Nephron progenitor cell (in vitro differentiated cells): ENCODE measurements around the gene EPHA8.

Experiments
- DNase-seq: peaks from one replicate; pipeline ENCODE4 v3.0.0; 2021
- H3K27ac Mint-ChIP-seq: 2 replicates; pipeline ENCODE4 v1.8.0; 2021; ENCODE audit warnings: mild to moderate bottlenecking, moderate library complexity, mixed read lengths
- H3K27me3 Mint-ChIP-seq: 2 replicates; pipeline ENCODE4 v1.8.0; 2021; ENCODE audit warnings: mild to moderate bottlenecking, low read depth, mixed read lengths; ENCODE audit not compliant: poor library complexity
- H3K36me3 Mint-ChIP-seq: 2 replicates; pipeline ENCODE4 v1.8.0; 2021; ENCODE audit warnings: low read depth, mixed read lengths
- H3K4me1 Mint-ChIP-seq: 2 replicates; pipeline ENCODE4 v1.8.0; 2021; ENCODE audit warnings: mixed read lengths
- H3K4me3 Mint-ChIP-seq: 2 replicates; pipeline ENCODE4 v1.8.0; 2021; ENCODE audit warnings: mild to moderate bottlenecking, moderate library complexity, mixed read lengths
- H3K9me3 Mint-ChIP-seq: 2 replicates; pipeline ENCODE4 v1.8.0; 2021; ENCODE audit warnings: mild to moderate bottlenecking, moderate library complexity, mixed read lengths
- TF ChIP-seq, protein P1 (sequence below): fragments of 200-600 bp; sonication (generic); IDR thresholded peaks from 2 replicates; pipeline ENCODE4 v1.5.0; 2021; ENCODE audit warnings: antibody characterized with exemption

Gene EPHA8

DNA sequence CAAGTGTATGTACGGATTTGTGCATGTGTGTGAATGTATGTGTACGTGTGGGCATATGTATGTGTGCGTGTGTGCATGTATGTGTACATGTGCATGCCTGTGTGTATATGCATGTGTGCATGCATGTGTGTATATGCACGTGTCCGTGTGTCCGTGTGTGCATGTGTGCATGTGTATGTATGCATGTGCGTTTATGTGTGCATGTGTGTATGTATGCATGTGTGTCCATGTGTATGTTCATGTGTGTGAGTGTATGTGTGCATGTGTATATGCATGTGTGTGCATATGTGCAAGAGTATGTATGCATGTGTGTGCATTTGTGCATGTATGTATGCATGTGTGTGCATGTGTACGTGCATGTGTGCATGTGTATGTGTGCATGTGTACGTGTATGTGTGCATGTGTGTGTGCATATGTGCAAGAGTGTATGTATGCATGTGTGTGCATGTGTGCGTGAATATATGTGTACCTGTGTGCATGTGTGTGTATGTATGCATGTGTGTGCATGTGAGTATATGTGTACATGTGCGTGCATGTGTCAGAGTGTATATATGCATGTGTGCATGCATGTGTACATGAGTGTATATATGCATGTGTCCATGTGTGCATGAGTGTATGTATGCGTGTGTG is 15.6 kb downstream of the EPHA8 start:
- peaks cover 22% of the 10 kb centered on the region for H3K9me3 Mint-ChIP-seq
- H3K27me3 Mint-ChIP-seq: peaks cover 37% of the 10 kb centered on the region
- H3K4me1 Mint-ChIP-seq: no peaks in the 10 kb centered on the region
- H3K27ac Mint-ChIP-seq: no peak overlapping the region
- no peak overlapping the region for H3K4me3 Mint-ChIP-seq
- DNase-seq: no peak
- TF ChIP-seq, protein P1, sequence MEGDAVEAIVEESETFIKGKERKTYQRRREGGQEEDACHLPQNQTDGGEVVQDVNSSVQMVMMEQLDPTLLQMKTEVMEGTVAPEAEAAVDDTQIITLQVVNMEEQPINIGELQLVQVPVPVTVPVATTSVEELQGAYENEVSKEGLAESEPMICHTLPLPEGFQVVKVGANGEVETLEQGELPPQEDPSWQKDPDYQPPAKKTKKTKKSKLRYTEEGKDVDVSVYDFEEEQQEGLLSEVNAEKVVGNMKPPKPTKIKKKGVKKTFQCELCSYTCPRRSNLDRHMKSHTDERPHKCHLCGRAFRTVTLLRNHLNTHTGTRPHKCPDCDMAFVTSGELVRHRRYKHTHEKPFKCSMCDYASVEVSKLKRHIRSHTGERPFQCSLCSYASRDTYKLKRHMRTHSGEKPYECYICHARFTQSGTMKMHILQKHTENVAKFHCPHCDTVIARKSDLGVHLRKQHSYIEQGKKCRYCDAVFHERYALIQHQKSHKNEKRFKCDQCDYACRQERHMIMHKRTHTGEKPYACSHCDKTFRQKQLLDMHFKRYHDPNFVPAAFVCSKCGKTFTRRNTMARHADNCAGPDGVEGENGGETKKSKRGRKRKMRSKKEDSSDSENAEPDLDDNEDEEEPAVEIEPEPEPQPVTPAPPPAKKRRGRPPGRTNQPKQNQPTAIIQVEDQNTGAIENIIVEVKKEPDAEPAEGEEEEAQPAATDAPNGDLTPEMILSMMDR: no peak
- no peaks in the 10 kb centered on the region for H3K36me3 Mint-ChIP-seq

DNA sequence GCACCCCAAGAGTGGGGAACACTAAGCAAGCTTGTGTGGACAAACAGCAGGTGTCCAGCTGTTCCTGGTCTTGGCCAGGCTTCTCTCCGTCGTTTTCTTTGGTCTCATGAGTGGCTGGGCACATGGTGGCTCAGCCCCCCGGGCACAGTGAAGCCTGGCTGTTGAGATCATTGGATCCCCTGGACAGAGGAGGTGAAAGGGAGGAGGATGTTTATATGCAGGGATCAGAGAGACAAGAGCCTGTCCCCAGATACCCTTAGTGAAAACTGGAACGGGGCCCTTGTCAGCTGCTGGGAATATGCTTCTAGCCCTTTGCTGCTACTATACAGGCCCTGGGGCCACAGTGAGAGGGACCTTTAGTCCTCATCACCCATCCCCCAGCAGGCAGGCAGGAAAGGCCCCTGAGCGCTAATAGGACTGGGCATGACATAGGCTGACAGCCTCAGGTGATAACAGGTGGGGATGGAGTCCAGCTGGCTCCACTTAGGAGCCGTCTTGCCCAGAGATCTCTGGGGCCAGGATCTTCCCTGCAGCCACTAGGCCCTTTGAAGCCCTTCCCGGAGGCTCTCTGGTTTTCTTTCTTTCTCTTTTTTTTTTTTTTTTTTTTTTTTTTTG is 16.4 kb downstream of the EPHA8 start:
- H3K27ac Mint-ChIP-seq: no peak overlapping the region
- no peaks in the 10 kb centered on the region for H3K36me3 Mint-ChIP-seq

DNA sequence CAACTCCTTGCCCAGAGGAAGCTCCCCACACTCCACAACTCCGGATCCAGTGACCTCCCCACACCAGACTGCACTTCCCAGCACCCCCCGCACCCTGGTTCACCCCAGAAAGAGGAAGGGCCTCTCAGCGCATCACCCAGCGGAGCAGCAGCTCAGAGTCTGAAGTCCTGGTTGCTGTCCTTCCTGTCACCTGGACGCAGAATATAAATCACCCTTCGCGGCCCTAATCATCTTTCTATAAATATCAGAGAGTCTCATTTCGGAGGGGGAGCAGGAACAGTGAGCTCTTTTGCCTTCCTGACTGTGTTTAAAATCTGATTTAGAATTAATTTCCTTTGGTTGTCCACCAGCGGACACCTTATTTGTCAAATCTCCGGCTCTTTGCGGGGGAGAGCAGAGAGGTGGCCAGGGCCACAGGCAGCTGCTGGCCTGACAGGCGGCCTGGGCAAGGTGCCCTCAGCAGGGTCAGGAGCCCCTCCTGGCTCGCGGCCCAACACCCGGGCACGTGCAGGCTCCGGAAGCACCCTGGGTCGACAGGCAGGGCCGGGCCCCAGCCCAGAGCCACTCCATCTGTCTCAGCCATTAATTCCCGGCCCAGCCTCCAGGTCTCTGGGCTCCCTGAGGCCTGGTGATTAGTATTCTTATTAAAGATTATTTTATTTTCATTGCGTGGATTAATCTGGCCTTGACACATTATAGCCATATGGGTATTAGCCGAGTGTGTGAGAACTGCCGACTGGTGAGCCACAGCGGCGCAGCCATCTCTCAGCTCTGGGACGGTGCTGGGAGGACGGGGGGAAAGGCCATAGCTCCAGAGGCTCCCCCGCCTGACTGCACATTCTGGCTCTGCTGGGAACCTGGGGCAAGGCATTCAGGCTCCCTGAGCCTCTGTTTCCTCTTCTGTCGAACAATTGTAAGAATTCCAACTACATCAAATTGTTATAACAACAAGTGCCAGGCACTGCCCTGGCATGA is 19.7 kb downstream of the EPHA8 start:
- peaks cover 15% of the 10 kb centered on the region for H3K9me3 Mint-ChIP-seq
- no peaks in the 10 kb centered on the region for H3K36me3 Mint-ChIP-seq
- H3K4me1 Mint-ChIP-seq: no peaks in the 10 kb centered on the region
- H3K4me3 Mint-ChIP-seq: no peak overlapping the region
- no peak for DNase-seq
- peaks cover 23% of the 10 kb centered on the region for H3K27me3 Mint-ChIP-seq
- H3K27ac Mint-ChIP-seq: no peak overlapping the region
- TF ChIP-seq, protein P1: no peak

More for the DNA sequence above, 16.4 kb downstream of the EPHA8 start:
- H3K4me1 Mint-ChIP-seq: no peaks in the 10 kb centered on the region
- peaks cover 30% of the 10 kb centered on the region for H3K27me3 Mint-ChIP-seq
- H3K4me3 Mint-ChIP-seq: no peak overlapping the region
- DNase-seq: no peak
- TF ChIP-seq, protein P1: no peak
- H3K9me3 Mint-ChIP-seq: peaks cover 22% of the 10 kb centered on the region

DNA sequence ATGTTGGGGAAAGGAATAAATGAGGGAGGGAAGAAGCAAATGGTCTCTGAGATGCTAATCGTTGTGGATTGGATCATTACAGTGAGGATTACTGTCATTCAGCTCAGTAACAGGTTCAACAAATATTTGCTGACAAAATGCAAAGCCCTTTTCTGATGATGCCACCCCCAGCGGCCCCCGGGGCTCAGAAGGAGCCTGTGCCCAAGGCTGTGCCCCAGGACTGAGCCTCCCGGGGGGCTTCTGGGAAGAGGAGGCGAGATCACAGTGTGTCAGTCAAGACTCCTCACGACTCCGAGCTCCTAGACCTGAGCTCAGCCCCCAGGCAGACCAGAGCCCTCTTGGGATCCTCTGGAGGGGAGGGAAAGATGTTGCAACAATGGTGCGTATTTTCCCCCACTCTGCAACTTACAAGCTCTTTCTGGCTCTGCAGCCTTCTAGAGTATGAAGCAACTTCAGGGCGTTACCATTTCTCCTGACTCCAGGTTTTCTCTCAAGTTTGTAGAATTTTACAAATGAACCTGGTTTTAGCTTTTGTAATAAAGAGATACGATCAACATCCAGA is 20.8 kb downstream of the EPHA8 start:
- TF ChIP-seq, protein P1: no peak
- Mint-ChIP-seq H3K27ac (no peak overlapping the region), H3K9me3 (peaks cover 4% of the 10 kb centered on the region), H3K4me1 (no peaks in the 10 kb centered on the region), H3K36me3 (no peaks in the 10 kb centered on the region), H3K4me3 (no peak overlapping the region), H3K27me3 (peaks cover 27% of the 10 kb centered on the region)
- no peak for DNase-seq

DNA sequence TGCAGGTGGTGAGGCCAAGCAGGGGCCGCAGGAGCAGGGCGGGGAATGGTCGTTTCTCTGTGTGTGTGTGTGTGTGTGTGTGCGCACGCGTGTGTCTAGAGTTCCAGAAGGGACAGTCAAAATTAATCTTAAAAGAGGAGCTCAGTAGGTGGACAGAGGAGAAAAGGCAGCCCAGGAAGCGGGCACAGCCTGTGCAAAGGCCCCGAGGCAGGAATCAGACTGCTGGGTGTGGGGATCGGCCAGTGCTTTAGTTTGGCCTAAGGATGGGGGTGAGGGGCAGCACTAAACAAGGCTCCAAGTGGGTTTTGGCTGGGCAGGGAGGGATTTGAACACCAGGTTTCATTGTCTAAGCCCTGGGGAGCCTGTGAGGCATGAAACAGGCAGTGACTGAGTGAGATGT is 21.7 kb downstream of the EPHA8 start:
- Mint-ChIP-seq H3K27ac (peak overlapping the region; percentile 26), H3K4me1 (no peaks in the 10 kb centered on the region), H3K27me3 (peaks cover 29% of the 10 kb centered on the region), H3K9me3 (no peaks in the 10 kb centered on the region), H3K4me3 (no peak overlapping the region), H3K36me3 (no peaks in the 10 kb centered on the region)
- no peak for DNase-seq
- TF ChIP-seq, protein P1: no peak
